Germinal center (tissue), 1 donor: ENCODE results near the gene GPALPP1.
"Not testable (repeated sequence)": the region's sequence is repeated elsewhere in the genome, so short reads cannot be mapped to it uniquely, and the experiment has no call there.

Experiments
- DNase-seq: peaks from one replicate; pipeline ENCODE4 v3.0.0; 2012; ENCODE audit warnings: mixed read lengths, low spot score

The GPALPP1 gene

GRCh38 chr13:44989071-44989889 lies at the start of gene GPALPP1, which contains the start of gene NUFIP1:
TSS of gene GPALPP1 (plus strand) at chr13:44989538. CDS start at chr13:44989655, 117 bp downstream.
TSS of gene NUFIP1 (minus strand) at chr13:44989471. CDS start at chr13:44989436, 35 bp downstream.
- peak; percentile 93 for DNase-seq

- DNase-seq = not testable (repeated sequence)
Measured at GRCh38 chr13:44943411-44943810, 45.9 kb upstream of the GPALPP1 start.

DNA sequence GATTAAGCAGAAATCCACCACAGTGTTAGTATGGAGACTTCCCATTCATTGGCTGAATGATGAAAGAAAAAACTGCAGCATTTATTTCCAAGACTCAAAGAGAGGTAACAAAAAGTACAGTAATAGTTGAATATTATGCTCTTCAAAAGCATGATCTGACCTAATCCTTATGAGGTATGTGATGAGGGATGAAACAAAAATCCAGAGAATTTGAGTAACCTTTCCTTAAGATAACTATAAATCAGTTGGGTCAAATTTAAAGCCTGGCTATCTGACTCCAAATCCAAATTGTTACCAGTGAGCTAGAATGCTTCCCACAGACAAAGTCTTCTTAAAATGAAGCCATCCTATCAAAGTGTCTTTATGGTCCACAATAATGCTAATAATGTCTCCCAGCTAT lies 38.2 kb upstream of the GPALPP1 start:
- DNase-seq = no peak

- DNase-seq = no peak
Measured at GRCh38 chr13:44952671-44953070, 36.7 kb upstream of the GPALPP1 start.

GRCh38 chr13:44954224-44954623 lies 35.1 kb upstream of the GPALPP1 start:
- DNase-seq = no peak

DNA sequence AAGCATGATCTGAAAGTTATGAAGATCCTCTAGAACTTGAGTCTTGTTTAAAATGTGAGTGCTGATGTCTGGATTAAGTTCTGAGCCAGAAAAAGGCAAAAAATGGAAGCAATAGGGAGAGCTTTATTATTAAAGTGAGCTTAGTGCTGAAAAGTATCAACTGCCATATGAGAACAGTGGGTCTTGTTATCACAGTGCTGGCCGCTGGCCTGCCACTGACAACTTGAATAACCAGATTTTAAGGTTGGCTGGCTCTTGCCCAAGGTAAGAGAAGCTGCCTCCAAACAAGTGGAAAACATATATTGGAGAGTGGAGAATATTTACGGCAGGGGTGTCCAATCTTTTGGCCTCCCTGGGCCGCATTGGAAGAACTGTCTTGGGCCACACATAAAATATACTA lies 33.9 kb upstream of the GPALPP1 start:
- DNase-seq = no peak

DNA sequence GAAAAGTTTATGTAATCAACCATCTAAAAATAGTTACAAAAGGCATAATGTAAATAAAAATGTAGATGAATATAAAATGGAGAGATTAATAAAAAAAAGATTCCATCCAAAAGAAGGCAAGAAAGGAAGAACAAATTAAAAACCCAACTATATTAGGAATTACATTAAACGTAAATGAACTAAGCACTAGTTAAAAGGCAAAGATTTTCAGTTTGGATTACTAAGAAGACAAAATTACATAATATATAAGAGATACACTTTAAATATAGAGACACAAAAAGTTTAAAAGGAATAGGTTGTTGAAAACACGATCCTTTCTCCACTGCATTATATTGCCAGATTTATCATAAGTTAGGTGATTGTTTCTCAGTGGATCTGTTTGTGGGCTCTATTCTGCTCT lies 27.3 kb upstream of the GPALPP1 start:
- DNase-seq = no peak

- no peak for DNase-seq
Measured at GRCh38 chr13:44967704-44968433, 21.5 kb upstream of the GPALPP1 start.

DNA sequence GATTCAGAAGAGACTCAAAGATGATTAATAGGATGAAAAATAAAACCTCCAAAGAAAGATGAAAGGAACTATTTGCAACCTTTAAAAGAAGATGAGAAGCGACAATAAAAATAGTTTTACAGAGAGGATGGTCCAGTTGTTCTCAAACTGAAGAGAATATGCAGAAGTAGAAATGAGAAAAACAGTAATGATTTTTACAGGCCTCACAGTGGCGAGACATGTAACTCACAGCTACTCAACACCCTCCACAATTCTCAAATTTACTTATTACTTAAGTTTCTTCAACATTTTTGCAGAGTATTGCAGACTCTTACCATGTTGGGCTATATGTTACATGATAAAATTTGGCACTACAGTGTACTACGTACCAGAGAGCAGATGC lies 20.9 kb upstream of the GPALPP1 start:
- DNase-seq = no peak

DNA sequence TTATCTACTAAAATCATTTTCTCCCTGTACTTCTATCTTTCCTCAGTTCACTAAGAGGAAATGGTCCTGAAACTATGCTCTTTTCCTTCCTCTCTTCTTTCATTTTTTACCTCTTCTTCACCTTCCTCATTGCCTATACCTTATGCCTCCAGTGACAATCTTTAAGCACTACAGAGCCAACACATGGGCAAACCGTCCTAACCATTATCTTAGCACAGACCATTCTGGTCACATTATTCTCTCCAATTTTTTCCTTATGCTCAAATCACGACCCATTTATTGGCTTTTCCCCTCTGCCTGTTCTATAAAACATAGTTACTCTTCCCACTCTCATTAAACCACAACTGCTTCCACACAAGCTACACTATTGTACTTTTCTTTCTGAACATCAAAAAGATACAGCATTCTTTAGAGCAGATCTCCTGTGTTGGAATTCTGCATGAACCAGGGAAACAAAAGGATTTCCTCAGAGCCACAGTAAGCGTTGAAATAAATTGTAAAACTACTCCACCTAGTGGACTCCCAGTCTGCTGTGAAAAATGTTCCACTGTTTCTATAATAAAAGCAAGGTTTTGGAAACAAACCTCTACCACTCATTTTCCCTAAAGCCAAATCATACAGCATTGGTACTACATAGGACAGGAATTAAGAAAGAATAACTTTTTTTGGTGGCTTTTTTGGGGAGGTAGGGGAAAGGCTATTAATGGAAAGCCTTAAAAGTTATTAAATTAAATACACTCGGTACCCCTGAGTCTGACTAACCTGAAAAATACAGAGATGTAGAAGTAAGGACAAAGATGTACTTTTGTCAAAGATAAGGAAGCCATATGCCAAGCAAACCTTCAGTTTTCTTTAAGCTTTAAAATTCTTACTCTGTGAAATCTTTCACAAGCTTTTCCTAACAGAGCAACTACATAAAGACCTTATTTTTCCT lies 19.5 kb upstream of the GPALPP1 start:
- peak; percentile 15 for DNase-seq

- no peak for DNase-seq
Measured at GRCh38 chr13:44971656-44972595, 17.4 kb upstream of the GPALPP1 start.

DNA sequence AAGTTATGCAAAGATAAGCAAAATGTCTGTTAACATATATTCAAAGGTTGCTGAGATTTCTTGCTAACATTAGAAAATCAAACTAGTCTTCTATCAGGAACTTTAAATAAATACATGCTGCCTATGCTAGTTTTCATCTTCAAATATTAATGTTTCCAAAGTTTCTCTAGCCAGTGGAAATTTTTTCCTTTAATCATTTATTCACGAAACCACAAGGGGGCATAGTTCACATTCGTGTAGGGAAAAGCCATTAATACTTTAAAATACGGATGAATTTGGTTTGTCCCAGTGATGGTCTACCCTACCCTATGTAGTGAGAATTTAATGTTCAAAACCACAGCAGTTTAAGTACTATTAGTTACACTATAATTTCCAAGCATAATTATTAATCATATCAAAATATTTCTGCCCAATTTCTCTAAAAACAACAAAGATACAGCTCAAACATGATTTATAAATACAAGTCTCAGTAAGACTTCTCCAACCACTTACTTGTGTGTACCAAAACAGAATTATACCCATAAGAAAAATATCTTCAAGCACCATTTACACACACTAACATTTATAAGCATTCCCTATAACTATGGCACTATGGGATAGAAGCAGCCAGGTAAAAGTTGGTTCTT lies 16.3 kb upstream of the GPALPP1 start:
- no peak for DNase-seq

DNA sequence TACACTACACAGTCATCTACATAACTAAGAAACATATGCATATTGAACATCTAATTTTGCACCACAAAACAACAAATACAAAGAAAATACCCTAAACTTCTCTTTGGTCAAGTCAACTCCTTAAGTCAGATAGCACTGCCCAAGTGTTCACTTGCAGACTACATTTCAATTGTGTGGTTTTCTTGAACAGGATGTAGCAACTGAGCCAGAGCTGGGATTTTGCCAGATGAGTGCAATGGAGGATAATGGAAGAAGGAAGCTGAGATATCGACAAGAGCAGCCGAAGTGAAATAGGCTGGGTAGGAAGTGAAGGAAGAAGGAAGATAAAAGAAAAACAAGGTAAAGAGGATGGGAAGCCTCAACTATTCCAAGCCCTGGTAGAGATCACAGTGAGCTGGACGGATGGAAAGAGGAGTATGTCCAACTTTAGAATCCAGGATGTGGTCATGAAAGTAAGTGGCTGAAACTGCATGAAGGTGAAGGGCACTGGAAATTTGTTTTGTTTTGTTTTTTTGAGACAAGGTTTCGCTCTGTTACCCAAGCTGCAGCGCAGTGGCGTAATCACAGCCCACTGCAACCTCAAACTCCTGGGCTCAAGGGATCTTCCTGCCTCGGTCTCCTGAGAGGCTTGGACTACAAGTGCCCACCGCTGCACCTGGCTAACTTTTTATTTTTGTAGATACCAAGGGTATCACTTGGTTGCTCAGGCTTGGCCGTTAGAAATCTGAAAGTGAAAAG lies 15.1 kb upstream of the GPALPP1 start:
- no peak for DNase-seq

DNA sequence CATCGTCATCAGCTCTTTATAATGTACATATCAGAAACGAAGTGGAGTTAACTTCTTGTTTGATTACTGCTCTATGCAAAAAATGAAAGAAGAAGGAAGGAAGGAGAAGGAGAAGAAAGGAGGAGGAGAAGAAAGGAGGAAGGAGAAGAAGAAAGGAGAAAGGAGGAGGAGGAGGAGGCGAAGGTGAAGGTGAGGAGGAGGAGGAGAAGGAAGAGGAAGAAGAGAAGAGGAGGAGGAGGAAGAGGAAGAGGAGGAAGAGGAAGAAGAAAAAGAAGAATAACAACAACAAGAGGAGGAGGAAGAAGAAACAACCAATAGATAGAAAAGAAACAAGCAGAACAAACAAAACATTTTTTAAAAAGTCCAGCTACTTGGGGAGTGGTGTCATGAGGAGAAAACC lies 13.1 kb upstream of the GPALPP1 start:
- DNase-seq = no peak

DNA sequence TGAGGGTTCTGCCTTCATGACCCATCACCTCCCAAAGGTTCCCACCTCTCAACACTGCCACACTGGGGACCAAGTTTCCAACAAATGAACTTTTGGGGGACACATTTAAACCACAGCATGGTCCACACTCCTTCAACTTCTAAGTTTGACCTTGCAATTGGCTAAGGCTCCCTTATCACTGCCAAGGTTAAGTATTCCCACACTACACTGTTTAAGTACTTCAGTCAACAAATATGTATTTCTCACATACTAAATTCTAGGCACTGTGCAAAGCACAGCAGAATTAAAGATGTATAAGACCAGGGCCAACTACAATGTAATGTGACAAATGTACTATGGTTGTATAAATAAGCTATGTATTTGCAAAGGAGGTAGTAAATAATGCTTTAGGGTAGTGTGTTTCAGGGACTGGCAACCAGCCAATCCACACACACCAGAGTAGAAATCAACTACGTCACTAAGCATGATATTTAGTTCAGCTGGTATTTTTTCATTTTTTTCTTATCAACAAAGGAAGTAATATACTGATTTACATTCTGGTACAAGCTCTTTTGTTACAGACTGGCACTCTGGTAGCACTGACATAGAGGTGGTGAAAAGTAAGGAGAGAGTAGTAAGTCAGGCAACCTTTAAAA lies 12.3 kb upstream of the GPALPP1 start:
- DNase-seq = no peak

GRCh38 chr13:44978328-44978727 lies 11.0 kb upstream of the GPALPP1 start:
- no peak for DNase-seq

DNA sequence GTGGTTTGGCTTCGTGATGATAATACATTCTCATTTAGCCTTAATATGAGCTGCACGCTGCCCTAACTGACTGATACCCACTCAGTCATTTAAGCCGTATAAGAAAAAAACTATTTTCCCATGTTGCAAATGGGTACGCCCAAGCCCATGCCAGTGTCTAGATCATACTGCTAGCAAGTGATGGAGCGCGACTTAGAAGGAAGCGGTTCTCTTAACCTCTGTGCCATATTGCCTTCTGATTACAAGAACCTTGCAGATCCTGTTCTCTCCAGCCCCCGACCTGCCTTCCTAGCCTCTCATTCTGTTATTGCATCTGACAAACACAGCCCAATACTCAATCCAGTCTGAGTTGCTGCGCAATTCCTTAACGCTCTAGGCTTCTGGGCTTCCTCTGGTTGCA lies 603 bp downstream of the GPALPP1 start:
- DNase-seq = peak; percentile 21

GRCh38 chr13:45003417-45003816 lies 14.1 kb downstream of the GPALPP1 start:
- DNase-seq = no peak

DNA sequence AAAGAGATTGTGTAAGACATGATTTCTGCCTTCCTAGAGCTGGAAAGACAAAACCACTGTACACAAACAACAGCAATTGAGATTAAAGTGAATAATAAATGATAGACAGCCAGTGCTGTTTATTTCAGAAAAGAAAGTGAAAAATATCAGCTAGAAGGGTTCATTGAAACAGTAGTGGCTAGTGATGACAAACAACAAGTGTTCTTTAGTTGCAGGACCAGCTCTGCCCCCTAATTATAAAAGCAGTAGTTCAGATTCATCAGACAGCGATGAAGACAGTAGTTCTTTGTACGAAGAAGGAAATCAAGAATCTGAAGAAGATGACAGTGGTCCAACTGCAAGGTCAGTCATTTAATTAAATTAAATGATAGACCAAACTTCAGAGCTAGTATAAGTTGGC lies 14.8 kb downstream of the GPALPP1 start:
- no peak for DNase-seq
